ENCODE measurements around the gene ATIC.
A peak's percentile ranks its signal among the peaks of the same experiment; 100 is the strongest.
"Not testable (repeated sequence)": the region's sequence is repeated elsewhere in the genome, so short reads cannot be mapped to it uniquely, and the experiment has no call there.

Gene ATIC

DNA sequence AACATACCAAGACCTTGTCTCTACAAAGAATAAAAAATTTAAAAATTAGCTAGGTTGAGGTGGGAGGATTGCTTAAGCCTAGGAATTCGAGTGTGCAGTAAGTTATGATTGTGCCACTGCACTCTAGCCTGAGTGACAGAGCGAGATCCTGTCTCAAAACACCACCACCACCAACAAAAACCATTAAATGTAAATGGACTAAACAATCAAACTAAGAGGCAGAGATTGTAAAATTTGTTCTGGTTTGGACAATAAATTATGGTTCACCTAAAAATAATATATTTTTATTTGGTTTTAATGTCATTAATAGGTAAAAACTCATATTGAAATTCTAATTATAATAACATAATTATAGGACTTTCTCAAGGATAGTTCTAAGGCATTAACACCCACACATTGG is 9.9 kb upstream of the ATIC start:
- Histone ChIP-seq H3K36me3 (ENCODE audit: control insufficient read depth, insufficient read depth, low read length) (no peaks in the 10 kb centered on the region), H3K9me3 (ENCODE audit: control insufficient read depth, low read length) (no peaks in the 10 kb centered on the region), H2AFZ (no peak overlapping the region), H3K4me3 (ENCODE audit: low read depth, low read length) (no peak overlapping the region), H3K79me2 (no peaks in the 10 kb centered on the region), H3K4me2 (ENCODE audit: low read length) (no peak overlapping the region), H3K27ac (no peak overlapping the region), H3K9ac (no peak overlapping the region), H3K27me3 (ENCODE audit: control insufficient read depth, insufficient read depth, low read length) (no peaks in the 10 kb centered on the region), H3K4me1 (no peaks in the 10 kb centered on the region)
- TF ChIP-seq, protein P1, sequence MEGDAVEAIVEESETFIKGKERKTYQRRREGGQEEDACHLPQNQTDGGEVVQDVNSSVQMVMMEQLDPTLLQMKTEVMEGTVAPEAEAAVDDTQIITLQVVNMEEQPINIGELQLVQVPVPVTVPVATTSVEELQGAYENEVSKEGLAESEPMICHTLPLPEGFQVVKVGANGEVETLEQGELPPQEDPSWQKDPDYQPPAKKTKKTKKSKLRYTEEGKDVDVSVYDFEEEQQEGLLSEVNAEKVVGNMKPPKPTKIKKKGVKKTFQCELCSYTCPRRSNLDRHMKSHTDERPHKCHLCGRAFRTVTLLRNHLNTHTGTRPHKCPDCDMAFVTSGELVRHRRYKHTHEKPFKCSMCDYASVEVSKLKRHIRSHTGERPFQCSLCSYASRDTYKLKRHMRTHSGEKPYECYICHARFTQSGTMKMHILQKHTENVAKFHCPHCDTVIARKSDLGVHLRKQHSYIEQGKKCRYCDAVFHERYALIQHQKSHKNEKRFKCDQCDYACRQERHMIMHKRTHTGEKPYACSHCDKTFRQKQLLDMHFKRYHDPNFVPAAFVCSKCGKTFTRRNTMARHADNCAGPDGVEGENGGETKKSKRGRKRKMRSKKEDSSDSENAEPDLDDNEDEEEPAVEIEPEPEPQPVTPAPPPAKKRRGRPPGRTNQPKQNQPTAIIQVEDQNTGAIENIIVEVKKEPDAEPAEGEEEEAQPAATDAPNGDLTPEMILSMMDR (IDR thresholded peaks at IDR 0.05), result no peak

DNA sequence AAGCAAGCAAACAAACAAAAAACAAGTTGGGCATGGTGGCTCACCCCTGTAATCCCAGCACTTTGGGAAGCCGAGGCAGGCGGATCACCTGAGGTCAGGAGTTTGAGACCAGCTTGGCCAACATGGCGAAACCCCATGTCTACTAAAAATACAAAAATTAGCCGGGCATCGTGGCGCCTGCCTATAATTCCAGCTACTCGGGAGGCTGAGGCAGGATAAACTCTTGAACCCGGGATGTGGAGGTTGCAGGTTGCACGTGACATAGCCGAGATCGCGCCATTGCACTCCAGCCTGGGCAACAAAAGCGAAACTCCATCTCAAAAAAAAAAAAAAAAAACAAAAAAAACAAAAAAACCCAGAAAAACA is 617 bp upstream of the ATIC start:
- H3K36me3 ChIP-seq (ENCODE audit: control insufficient read depth, insufficient read depth, low read length); H3K27me3 ChIP-seq (ENCODE audit: control insufficient read depth, insufficient read depth, low read length); H3K4me1 ChIP-seq; H3K9me3 ChIP-seq (ENCODE audit: control insufficient read depth, low read length); H3K79me2 ChIP-seq; H3K9ac ChIP-seq: not testable (repeated sequence)
- Histone ChIP-seq H2AFZ (peak overlapping the region; percentile 96), H3K4me3 (ENCODE audit: low read depth, low read length) (peak overlapping the region; percentile 83), H3K4me2 (ENCODE audit: low read length) (peak overlapping the region; percentile 89), H3K27ac (peak overlapping the region; percentile 81)

DNA sequence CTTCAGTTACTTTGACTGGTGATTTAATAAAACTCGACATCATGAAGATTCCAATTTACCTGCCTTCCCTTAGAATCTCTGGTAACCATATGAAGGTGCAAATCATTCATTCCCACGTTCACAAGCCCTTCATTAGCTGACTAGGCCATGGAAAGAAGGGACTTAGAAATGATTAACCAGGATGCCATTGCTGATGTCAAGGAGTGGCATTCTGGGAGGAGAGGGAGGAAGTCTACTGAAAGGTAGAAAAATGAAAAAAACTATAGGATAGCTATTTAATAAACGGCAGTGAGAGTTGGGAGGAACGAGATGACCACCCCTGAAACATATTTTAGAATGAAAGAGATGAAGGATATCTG is 1.4 kb downstream of the ATIC start:
- no peaks in the 10 kb centered on the region for H3K36me3 ChIP-seq (ENCODE audit: control insufficient read depth, insufficient read depth, low read length)
- no peak overlapping the region for H2AFZ ChIP-seq
- TF ChIP-seq, protein P1 (IDR thresholded peaks at IDR 0.05), result no peak
- no peaks in the 10 kb centered on the region for H3K79me2 ChIP-seq
- H3K4me1 ChIP-seq, result peaks cover 6% of the 10 kb centered on the region
- H3K9me3 ChIP-seq (ENCODE audit: control insufficient read depth, low read length), result no peaks in the 10 kb centered on the region
- no peak overlapping the region for H3K9ac ChIP-seq
- H3K4me3 ChIP-seq (ENCODE audit: low read depth, low read length), result no peak overlapping the region
- no peak overlapping the region for H3K27ac ChIP-seq
- no peaks in the 10 kb centered on the region for H3K27me3 ChIP-seq (ENCODE audit: control insufficient read depth, insufficient read depth, low read length)
- no peak overlapping the region for H3K4me2 ChIP-seq (ENCODE audit: low read length)

DNA sequence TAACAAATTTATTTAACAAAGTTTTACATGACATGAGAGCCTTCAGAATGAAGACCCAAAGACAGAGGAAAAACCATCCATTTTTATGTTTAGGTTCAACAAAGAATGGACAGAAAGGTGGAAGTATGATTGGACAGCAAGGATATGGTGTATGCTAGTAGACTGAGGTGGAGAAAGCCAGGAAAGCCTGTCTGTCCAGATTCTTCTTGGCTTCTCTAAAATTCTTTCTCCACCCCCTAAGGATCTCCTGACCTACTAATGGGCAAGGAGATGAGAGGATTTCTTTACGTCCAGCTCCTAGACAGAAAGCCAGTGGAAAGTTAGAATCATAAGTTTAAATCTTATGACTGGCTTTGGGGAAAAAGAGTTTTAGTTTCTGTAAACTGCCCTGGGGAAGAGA is 3.0 kb downstream of the ATIC start:
- H3K9me3 ChIP-seq (ENCODE audit: control insufficient read depth, low read length), result no peaks in the 10 kb centered on the region
- TF ChIP-seq, protein P1 (IDR thresholded peaks at IDR 0.05), result no peak
- no peak overlapping the region for H3K9ac ChIP-seq
- H3K79me2 ChIP-seq, result no peaks in the 10 kb centered on the region
- H2AFZ ChIP-seq, result no peak overlapping the region
- peaks cover 6% of the 10 kb centered on the region for H3K4me1 ChIP-seq
- no peaks in the 10 kb centered on the region for H3K36me3 ChIP-seq (ENCODE audit: control insufficient read depth, insufficient read depth, low read length)
- no peak overlapping the region for H3K4me3 ChIP-seq (ENCODE audit: low read depth, low read length)
- H3K4me2 ChIP-seq (ENCODE audit: low read length), result no peak overlapping the region
- no peak overlapping the region for H3K27ac ChIP-seq
- H3K27me3 ChIP-seq (ENCODE audit: control insufficient read depth, insufficient read depth, low read length), result no peaks in the 10 kb centered on the region

DNA sequence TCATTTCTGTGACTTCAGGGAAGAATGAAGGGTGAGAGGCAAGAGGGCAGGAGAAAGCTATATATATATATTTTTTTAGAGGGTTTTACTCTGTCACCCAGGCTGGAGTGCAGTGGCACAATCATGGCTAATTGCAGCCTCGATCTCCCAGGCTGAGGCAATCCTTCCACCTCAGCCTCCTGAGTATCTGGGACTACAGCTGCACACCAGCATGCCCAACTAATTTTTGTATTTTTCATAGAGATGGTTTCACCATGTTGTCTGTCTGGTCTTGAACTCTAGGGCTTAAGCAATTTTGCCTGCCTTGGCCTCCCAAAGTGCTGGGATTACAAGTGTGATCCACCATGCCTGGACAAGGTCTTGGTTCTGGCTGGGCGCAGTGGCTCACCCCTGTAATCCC is 3.4 kb downstream of the ATIC start:
- Histone ChIP-seq H3K79me2 (no peaks in the 10 kb centered on the region), H3K36me3 (ENCODE audit: control insufficient read depth, insufficient read depth, low read length) (no peaks in the 10 kb centered on the region), H3K9me3 (ENCODE audit: control insufficient read depth, low read length) (no peaks in the 10 kb centered on the region), H3K4me1 (peaks cover 6% of the 10 kb centered on the region), H3K27ac (no peak overlapping the region), H3K4me2 (ENCODE audit: low read length) (no peak overlapping the region), H2AFZ (no peak overlapping the region), H3K27me3 (ENCODE audit: control insufficient read depth, insufficient read depth, low read length) (no peaks in the 10 kb centered on the region), H3K9ac (no peak overlapping the region), H3K4me3 (ENCODE audit: low read depth, low read length) (no peak overlapping the region)
- TF ChIP-seq, protein P1 (IDR thresholded peaks at IDR 0.05), result no peak
